Measurements from ENCODE around the gene C1orf74. TPM values are rescaled to one million over a fixed set of nuclear protein-coding genes. Genes with fewer than 3 reads are reported as not detected.

Gene C1orf74
- total RNA-seq: 1 to 10 TPM; 1.7 to 1.8 TPM
- under 1 TPM; 0.30 to 0.88 (median 0.55) TPM for polyA plus RNA-seq
- total RNA-seq: 0.06 to 1.5 (median 0.17) reads per million in 6 experiments

GRCh38 chr1:209784265-209785169, at the start of gene C1orf74:
TSS of gene C1orf74 (minus strand) at chr1:209784559. CDS start at chr1:209783634, 925 bp downstream.
- POLR2A ChIA-PET: interaction anchor here (0.6 to 26.4 kb wide), 12 partner anchors 10 to 1540 kb away, joined by 3 to 1192 read pairs (median 3); partner anchors contain the start of genes IRF6, TRAF3IP3 and UTP25
- Mint-ChIP-seq H3K27ac (peak within 1 kb of the TSS; percentile 95 to 99 (median 99)), H3K4me1 (peaks cover 12 to 47% (median 36%) of the 10 kb centered on the region in 4 donors), H3K4me3 (peak within 1 kb of the TSS; percentile 86 to 98 (median 94)), H3K27me3 (peaks cover 0 to 14% (median 4%) of the 10 kb centered on the region in 5 donors), H3K36me3 (peaks cover 0 to 21% (median 10%) of the 10 kb centered on the region in 3 donors), H3K9me3 (no peaks in the 10 kb centered on the region)
- peak; percentile 97 to 98 for ATAC-seq
- DNase-seq: peak; percentile 97 to 100 (median 99)

- no peaks in the 10 kb centered on the region for H3K27me3 Mint-ChIP-seq
- peaks cover 13 to 73% (median 36%) of the 10 kb centered on the region in 3 donors for H3K36me3 Mint-ChIP-seq
- DNase-seq (no peak), ATAC-seq (no peak)
- peaks cover 18 to 59% (median 51%) of the 10 kb centered on the region in 4 donors for H3K4me1 Mint-ChIP-seq
- POLR2A ChIA-PET: no interaction called here
- no peaks in the 10 kb centered on the region for H3K9me3 Mint-ChIP-seq
- no peak overlapping the region for H3K4me3 Mint-ChIP-seq
- H3K27ac Mint-ChIP-seq: peak overlapping the region in 1 of 10 donors; percentile 14
Measured at GRCh38 chr1:209831615-209832014, 47.3 kb upstream of the C1orf74 start.

- no peaks in the 10 kb centered on the region for H3K27me3 Mint-ChIP-seq
- POLR2A ChIA-PET: interaction anchor here (0.7 kb wide), 1 partner anchor 30 kb away, joined by 5 read pairs; no protein-coding TSS in a partner anchor
- H3K27ac Mint-ChIP-seq: peak overlapping the region in 2 of 10 donors; percentile 1 to 6
- no peak for ATAC-seq
- no peaks in the 10 kb centered on the region for H3K9me3 Mint-ChIP-seq
- H3K36me3 Mint-ChIP-seq: peaks cover 13 to 64% (median 33%) of the 10 kb centered on the region in 3 donors
- peaks cover 18 to 59% (median 51%) of the 10 kb centered on the region in 4 donors for H3K4me1 Mint-ChIP-seq
- H3K4me3 Mint-ChIP-seq: peak overlapping the region in 4 of 10 donors; percentile 3 to 21 (median 14)
- DNase-seq: no peak
Measured at GRCh38 chr1:209830722-209831121, 46.4 kb upstream of the C1orf74 start.

- Mint-ChIP-seq H3K27ac (peak overlapping the region in 9 of 10 donors; percentile 12 to 78 (median 51)), H3K9me3 (no peaks in the 10 kb centered on the region), H3K4me3 (peak overlapping the region; percentile 50 to 95 (median 80)), H3K4me1 (peaks cover 18 to 52% (median 48%) of the 10 kb centered on the region in 4 donors), H3K36me3 (peaks cover 12 to 54% (median 27%) of the 10 kb centered on the region in 3 donors), H3K27me3 (no peaks in the 10 kb centered on the region)
- POLR2A ChIA-PET: no interaction called here
- ATAC-seq: no peak
- no peak for DNase-seq
Measured at GRCh38 chr1:209829716-209830115, 45.4 kb upstream of the C1orf74 start.

GRCh38 chr1:209827384-209828262, 43.3 kb upstream of the C1orf74 start, which contains the start of gene UTP25:
TSS of gene UTP25 (plus strand) at chr1:209827972. CDS start at chr1:209828064, 92 bp downstream.
- Mint-ChIP-seq H3K27me3 (peaks cover 4 to 7% (median 5%) of the 10 kb centered on the region in 5 donors), H3K9me3 (no peaks in the 10 kb centered on the region), H3K4me3 (peak within 1 kb of the TSS; percentile 81 to 98 (median 96)), H3K4me1 (peaks cover 19 to 54% (median 48%) of the 10 kb centered on the region in 4 donors), H3K36me3 (peaks cover 1 to 33% (median 8%) of the 10 kb centered on the region in 3 donors), H3K27ac (peak within 1 kb of the TSS; percentile 60 to 98 (median 92))
- DNase-seq (peak; percentile 71 to 95 (median 92)), ATAC-seq (peak; percentile 88 to 90)
- POLR2A ChIA-PET: interaction anchor here (0.8 to 2.2 kb wide), 9 partner anchors 21 to 501 kb away, joined by 3 to 10 read pairs (median 5); partner anchors contain the start of genes C1orf74, HHAT and TRAF3IP3

GRCh38 chr1:209825591-209826434, 41.5 kb upstream of the C1orf74 start:
- H3K36me3 Mint-ChIP-seq: peaks cover 0 to 16% (median 0%) of the 10 kb centered on the region in 3 donors

GRCh38 chr1:209823143-209824041, 39.0 kb upstream of the C1orf74 start:
- peak in 5 of 10 donors; percentile 13 to 63 (median 56) for DNase-seq
- Mint-ChIP-seq H3K9me3 (no peaks in the 10 kb centered on the region), H3K4me1 (peaks cover 8 to 27% (median 20%) of the 10 kb centered on the region in 4 donors), H3K36me3 (no peaks in the 10 kb centered on the region), H3K27ac (peak overlapping the region in 3 of 10 donors; percentile 41 to 47 (median 42)), H3K4me3 (peak overlapping the region in 2 of 10 donors; percentile 30 to 36), H3K27me3 (peaks cover 8 to 39% (median 22%) of the 10 kb centered on the region in 5 donors)
- ATAC-seq: peak; percentile 35 to 36
- POLR2A ChIA-PET: interaction anchor here (0.6 to 1.7 kb wide), 6 partner anchors 17 to 59 kb away, joined by 3 to 9 read pairs (median 5); partner anchors contain the start of genes C1orf74 and IRF6

More at GRCh38 chr1:209825591-209826434, 41.5 kb upstream of the C1orf74 start:
- peak overlapping the region in 3 of 10 donors; percentile 19 to 61 (median 56) for H3K4me3 Mint-ChIP-seq
- ATAC-seq (no peak), DNase-seq (no peak)
- POLR2A ChIA-PET: interaction anchor here (0.9 to 2.2 kb wide), 3 partner anchors 42 to 69 kb away, joined by 3 to 5 read pairs (median 5); partner anchors contain the start of gene C1orf74
- peaks cover 19 to 45% (median 40%) of the 10 kb centered on the region in 4 donors for H3K4me1 Mint-ChIP-seq
- H3K27ac Mint-ChIP-seq: peak overlapping the region in 1 of 10 donors; percentile 53
- H3K27me3 Mint-ChIP-seq: peaks cover 5 to 23% (median 14%) of the 10 kb centered on the region in 5 donors
- no peaks in the 10 kb centered on the region for H3K9me3 Mint-ChIP-seq

- Mint-ChIP-seq H3K4me1 (peaks cover 8 to 21% (median 14%) of the 10 kb centered on the region in 4 donors), H3K27ac (peak overlapping the region in 3 of 10 donors; percentile 13 to 50 (median 42)), H3K36me3 (no peaks in the 10 kb centered on the region), H3K4me3 (peak overlapping the region in 2 of 10 donors; percentile 30 to 36), H3K9me3 (no peaks in the 10 kb centered on the region), H3K27me3 (peaks cover 8 to 42% (median 22%) of the 10 kb centered on the region in 5 donors)
- DNase-seq (no peak), ATAC-seq (no peak)
- POLR2A ChIA-PET: interaction anchor here (1.2 to 1.7 kb wide), 5 partner anchors 16 to 54 kb away, joined by 3 to 9 read pairs (median 5); partner anchors contain the start of genes C1orf74 and IRF6
Measured at GRCh38 chr1:209822706-209823105, 38.3 kb upstream of the C1orf74 start.

- H3K4me3 Mint-ChIP-seq: no peak overlapping the region
- no peaks in the 10 kb centered on the region for H3K36me3 Mint-ChIP-seq
- peaks cover 8 to 42% (median 24%) of the 10 kb centered on the region in 5 donors for H3K27me3 Mint-ChIP-seq
- H3K27ac Mint-ChIP-seq: no peak overlapping the region
- DNase-seq (no peak), ATAC-seq (no peak)
- H3K4me1 Mint-ChIP-seq: peaks cover 5 to 12% (median 7%) of the 10 kb centered on the region in 4 donors
- H3K9me3 Mint-ChIP-seq: no peaks in the 10 kb centered on the region
- POLR2A ChIA-PET: interaction anchor here (1.3 kb wide), 1 partner anchor 37 kb away, joined by 3 read pairs; the partner anchor contains the start of gene C1orf74
Measured at GRCh38 chr1:209820986-209821385, 36.6 kb upstream of the C1orf74 start.

GRCh38 chr1:209819058-209819457, 34.7 kb upstream of the C1orf74 start:
- no peaks in the 10 kb centered on the region for H3K9me3 Mint-ChIP-seq
- no peaks in the 10 kb centered on the region for H3K36me3 Mint-ChIP-seq
- H3K4me1 Mint-ChIP-seq: peaks cover 6 to 12% (median 7%) of the 10 kb centered on the region in 4 donors
- POLR2A ChIA-PET: no interaction called here
- DNase-seq: no peak
- H3K4me3 Mint-ChIP-seq: no peak overlapping the region
- no peak overlapping the region for H3K27ac Mint-ChIP-seq
- no peak for ATAC-seq
- peaks cover 8 to 42% (median 24%) of the 10 kb centered on the region in 5 donors for H3K27me3 Mint-ChIP-seq
